Measurements from ENCODE around the gene GNPTAB. TPM values are rescaled to one million over a fixed set of nuclear protein-coding genes. Genes with fewer than 3 reads are reported as not detected.

GNPTAB gene
- total RNA-seq, 4 donors from 2014 or later, result 26.0 to 64.4 (median 34.3) TPM

- TF ChIP-seq CTCF (IDR thresholded peaks at IDR 0.05; ENCODE audit: low read depth), result no peak
These were observed 133.4 kb downstream of the GNPTAB start, which contains the start of gene CHPT1 for GRCh38 chr12:101697197-101697929. CHPT1 (plus strand) TSS chr12:101697640; CDS start chr12:101697862, 222 bp downstream.

- no peak for TF ChIP-seq CTCF (IDR thresholded peaks at IDR 0.05; ENCODE audit: low read depth)
These were observed 134.2 kb downstream of the GNPTAB start for GRCh38 chr12:101696251-101697196.

- TF ChIP-seq CTCF (IDR thresholded peaks at IDR 0.05; ENCODE audit: low read depth), result no peak
These were observed 135.1 kb downstream of the GNPTAB start for GRCh38 chr12:101695706-101696105.

Small RNAs within 50 kb of the gene (small RNA-seq; reads per million reads assigned to genes)
- gene RNA5SP368, result not detected
- not detected for gene RNA5SP369
- gene RNU6-101P, result not detected
- not detected for gene RNU6-1183P
- not detected for gene RNU6-172P
- gene RNY1P16, result not detected

Other genes starting within 250 kb of the GNPTAB start
- gene MYBPC1, start 236.0 kb downstream of the GNPTAB start, total RNA-seq, result under 1 TPM in 2 of 4 donors, not detected in 2; 0.17 to 0.66 TPM
- 100 to 1,000 TPM in 2 of 4 donors, 10 to 100 TPM in 2; 87.7 to 119 (median 98.6) TPM for gene CHPT1, start 133.3 kb downstream of the GNPTAB start, total RNA-seq
- under 1 TPM in 1 of 4 donors, not detected in 3; 0.22 TPM for gene SYCP3, start 91.5 kb downstream of the GNPTAB start, total RNA-seq
- gene DRAM1, start 46.6 kb upstream of the GNPTAB start, total RNA-seq, result 10 to 100 TPM; 14.3 to 52.8 (median 34.4) TPM
- 100 to 1,000 TPM in 1 of 4 donors, 10 to 100 TPM in 3; 72.9 to 100 (median 91.7) TPM for gene WASHC3, start 231.0 kb upstream of the GNPTAB start, total RNA-seq

All from subcutaneous adipose tissue (tissue), 4 donors.